ACC112 (cell line): ENCODE results near the gene ABHD6.

ENCODE experiments used
- H2AFZ ChIP-seq: fragments of 200-600 bp; sonication (generic); one replicate; pipeline ENCODE4 v1.6.0; 2017; ENCODE audit warnings: antibody characterized with exemption, low read length; ENCODE audit not compliant: unreplicated experiment
- H3K27ac ChIP-seq: fragments of 200-600 bp; sonication (generic); 2 replicates; pipeline ENCODE4 v1.5.1; 2014; ENCODE audit warnings: low read depth, mild to moderate bottlenecking, antibody characterized with exemption, low read length, moderate library complexity
- H3K27me3 ChIP-seq: fragments of 200-600 bp; sonication (generic); 2 replicates; pipeline ENCODE4 v1.6.1; 2014; ENCODE audit warnings: mild to moderate bottlenecking, antibody characterized with exemption, low read length, moderate library complexity, mixed read lengths; ENCODE audit not compliant: insufficient read depth
- H3K36me3 ChIP-seq: fragments of 200-600 bp; sonication (generic); 2 replicates; pipeline ENCODE4 v1.6.1; 2016; ENCODE audit warnings: mild to moderate bottlenecking, antibody characterized with exemption, low read length, moderate library complexity, mixed read lengths; ENCODE audit not compliant: insufficient read depth
- H3K4me1 ChIP-seq: fragments of 200-600 bp; sonication (generic); one replicate; pipeline ENCODE4 v1.6.1; 2016; ENCODE audit warnings: low read length, mixed read lengths; ENCODE audit not compliant: insufficient read depth, unreplicated experiment, control insufficient read depth
- H3K4me3 ChIP-seq: fragments of 200-600 bp; sonication (generic); 2 replicates; pipeline ENCODE4 v1.5.1; 2014; ENCODE audit warnings: mild to moderate bottlenecking, low read depth, low read length
- H3K79me2 ChIP-seq: fragments of 200-600 bp; sonication (generic); one replicate; pipeline ENCODE4 v1.6.0; 2016; ENCODE audit warnings: low read length; ENCODE audit not compliant: control insufficient read depth, unreplicated experiment, insufficient read depth

Gene ABHD6

GRCh38 chr3:58296269-58296668, 58.7 kb downstream of the ABHD6 start:
- no peak overlapping the region for H3K4me3 ChIP-seq
- H2AFZ ChIP-seq = no peak overlapping the region
- H3K4me1 ChIP-seq = no peaks in the 10 kb centered on the region
- no peaks in the 10 kb centered on the region for H3K36me3 ChIP-seq
- no peak overlapping the region for H3K27ac ChIP-seq
- H3K79me2 ChIP-seq = no peaks in the 10 kb centered on the region
- H3K27me3 ChIP-seq = peaks cover 19% of the 10 kb centered on the region

- Histone ChIP-seq H3K27me3 (peaks cover 25% of the 10 kb centered on the region), H3K4me1 (no peaks in the 10 kb centered on the region), H2AFZ (no peak overlapping the region), H3K79me2 (no peaks in the 10 kb centered on the region), H3K27ac (no peak overlapping the region), H3K36me3 (no peaks in the 10 kb centered on the region), H3K4me3 (no peak overlapping the region)
These were observed 59.3 kb downstream of the ABHD6 start for GRCh38 chr3:58296843-58297242.

- Histone ChIP-seq H3K27ac (no peak overlapping the region), H3K79me2 (no peaks in the 10 kb centered on the region)
These were observed 60.6 kb downstream of the ABHD6 start for GRCh38 chr3:58298190-58298589.

GRCh38 chr3:58299075-58299474, 61.5 kb downstream of the ABHD6 start:
- Histone ChIP-seq H3K27ac (no peak overlapping the region), H3K36me3 (no peaks in the 10 kb centered on the region), H3K4me1 (no peaks in the 10 kb centered on the region), H3K4me3 (no peak overlapping the region), H2AFZ (no peak overlapping the region), H3K79me2 (no peaks in the 10 kb centered on the region), H3K27me3 (peaks cover 32% of the 10 kb centered on the region)

More at GRCh38 chr3:58298190-58298589, 60.6 kb downstream of the ABHD6 start:
- H3K4me3 ChIP-seq = no peak overlapping the region
- no peaks in the 10 kb centered on the region for H3K36me3 ChIP-seq
- no peaks in the 10 kb centered on the region for H3K4me1 ChIP-seq
- peaks cover 32% of the 10 kb centered on the region for H3K27me3 ChIP-seq
- no peak overlapping the region for H2AFZ ChIP-seq

- H3K36me3 ChIP-seq = no peaks in the 10 kb centered on the region
- H3K4me1 ChIP-seq = no peaks in the 10 kb centered on the region
- H3K4me3 ChIP-seq = no peak overlapping the region
- H3K27ac ChIP-seq = no peak overlapping the region
- no peaks in the 10 kb centered on the region for H3K79me2 ChIP-seq
- H2AFZ ChIP-seq = no peak overlapping the region
- peaks cover 32% of the 10 kb centered on the region for H3K27me3 ChIP-seq
These were observed 62.4 kb downstream of the ABHD6 start for GRCh38 chr3:58299839-58300516.

GRCh38 chr3:58305882-58306711, 68.5 kb downstream of the ABHD6 start, which contains the start of the genes HTD2 and RPP14:
Gene HTD2 (plus strand): TSS chr3:58306520. CDS start chr3:58317614, 11,094 bp downstream.
Gene RPP14 (plus strand): TSS chr3:58306245. CDS start chr3:58310330, 4,085 bp downstream.
- peak within 1 kb of the TSS; percentile 98 for H3K27ac ChIP-seq
- peak within 1 kb of the TSS; percentile 93 for H3K4me3 ChIP-seq
- H3K4me1 ChIP-seq = peaks cover 19% of the 10 kb centered on the region
- peak within 1 kb of the TSS; percentile 76 for H2AFZ ChIP-seq
- H3K36me3 ChIP-seq = peaks cover 10% of the 10 kb centered on the region
- peaks cover 41% of the 10 kb centered on the region for H3K79me2 ChIP-seq
- H3K27me3 ChIP-seq = peaks cover 14% of the 10 kb centered on the region

GRCh38 chr3:58307639-58308215, 70.1 kb downstream of the ABHD6 start:
- Histone ChIP-seq H3K27ac (peak overlapping the region; percentile 98), H3K4me1 (peaks cover 19% of the 10 kb centered on the region), H3K36me3 (peaks cover 21% of the 10 kb centered on the region), H3K79me2 (peaks cover 49% of the 10 kb centered on the region), H3K27me3 (no peaks in the 10 kb centered on the region), H3K4me3 (peak overlapping the region; percentile 93), H2AFZ (no peak overlapping the region)

GRCh38 chr3:58308728-58309127, 71.1 kb downstream of the ABHD6 start:
- Histone ChIP-seq H3K4me3 (peak overlapping the region; percentile 46; the same call in 1 of the 2 replicates), H2AFZ (no peak overlapping the region), H3K27ac (no peak overlapping the region), H3K79me2 (peaks cover 49% of the 10 kb centered on the region), H3K27me3 (no peaks in the 10 kb centered on the region), H3K36me3 (peaks cover 21% of the 10 kb centered on the region), H3K4me1 (peaks cover 19% of the 10 kb centered on the region)

GRCh38 chr3:58317811-58318210, 80.2 kb downstream of the ABHD6 start:
- H3K36me3 ChIP-seq = peaks cover 13% of the 10 kb centered on the region
- peaks cover 3% of the 10 kb centered on the region for H3K4me1 ChIP-seq
- H2AFZ ChIP-seq = no peak overlapping the region
- H3K27ac ChIP-seq = no peak overlapping the region
- no peaks in the 10 kb centered on the region for H3K27me3 ChIP-seq
- peaks cover 3% of the 10 kb centered on the region for H3K79me2 ChIP-seq
- H3K4me3 ChIP-seq = no peak overlapping the region

GRCh38 chr3:58321791-58322190, 84.2 kb downstream of the ABHD6 start:
- H3K4me3 ChIP-seq = no peak overlapping the region

More at GRCh38 chr3:58321791-58322190, 84.2 kb downstream of the ABHD6 start:
- Histone ChIP-seq H2AFZ (no peak overlapping the region), H3K27ac (no peak overlapping the region), H3K4me1 (peaks cover 27% of the 10 kb centered on the region), H3K27me3 (no peaks in the 10 kb centered on the region), H3K79me2 (no peaks in the 10 kb centered on the region), H3K36me3 (peaks cover 3% of the 10 kb centered on the region; the same call in 1 of the 2 replicates)
